Mesendoderm (in vitro differentiated cells): ENCODE measurements around the gene DLK2.

Experiments used
- DNase-seq: peaks from one replicate; pipeline ENCODE4 v3.0.0; 2013
- H2AK5ac ChIP-seq: 2 replicates; pipeline ENCODE4 v1.6.1; 2013; ENCODE audit warnings: low read length, inconsistent platforms
- H2BK120ac ChIP-seq: 2 replicates; pipeline ENCODE4 v1.6.1; 2013; ENCODE audit warnings: low read depth, mild to moderate bottlenecking, low read length, moderate library complexity, mixed read lengths
- H2BK15ac ChIP-seq: replicated peaks from 2 replicates; pipeline ENCODE4 v1.6.1; 2013; ENCODE audit warnings: low read depth, mild to moderate bottlenecking, moderate library complexity
- H2BK5ac ChIP-seq: 2 replicates; pipeline ENCODE4 v1.6.1; 2013; ENCODE audit warnings: low read length, inconsistent platforms
- H3K18ac ChIP-seq: 2 replicates; pipeline ENCODE4 v1.6.1; 2013; ENCODE audit warnings: mild to moderate bottlenecking, low read length, mixed read lengths
- H3K23ac ChIP-seq: one replicate; pipeline ENCODE4 v1.6.1; 2013; ENCODE audit warnings: low read length
- H3K27ac ChIP-seq: 2 replicates; pipeline ENCODE4 v1.5.1; 2013; ENCODE audit warnings: low read depth, mild to moderate bottlenecking, inconsistent platforms, low read length, moderate library complexity
- H3K27me3 ChIP-seq: 2 replicates; pipeline ENCODE4 v1.6.1; 2013; ENCODE audit warnings: low read length, control low read depth, mild to moderate bottlenecking, inconsistent platforms; ENCODE audit not compliant: insufficient read depth, poor library complexity
- H3K36me3 ChIP-seq: 2 replicates; pipeline ENCODE4 v1.6.1; 2013; ENCODE audit warnings: low read length, inconsistent platforms; ENCODE audit not compliant: control insufficient read depth, insufficient read depth
- H3K4ac ChIP-seq: one replicate; pipeline ENCODE4 v1.6.1; 2013; ENCODE audit warnings: low read depth, mild to moderate bottlenecking, low read length, moderate library complexity
- H3K4me1 ChIP-seq: 2 replicates; pipeline ENCODE4 v1.6.1; 2013; ENCODE audit warnings: low read depth, low read length, inconsistent platforms; ENCODE audit not compliant: control insufficient read depth
- H3K4me2 ChIP-seq: 2 replicates; pipeline ENCODE4 v1.6.1; 2013; ENCODE audit warnings: low read length
- H3K4me3 ChIP-seq: 2 replicates; pipeline ENCODE4 v1.5.1; 2013; ENCODE audit warnings: mild to moderate bottlenecking, low read length
- H3K56ac ChIP-seq: one replicate; pipeline ENCODE4 v1.6.1; 2013; ENCODE audit warnings: low read length
- H3K79me1 ChIP-seq: 2 replicates; pipeline ENCODE4 v1.6.1; 2013; ENCODE audit warnings: low read length, inconsistent platforms
- H3K79me2 ChIP-seq: 2 replicates; pipeline ENCODE4 v1.6.1; 2013; ENCODE audit warnings: mild to moderate bottlenecking, low read length; ENCODE audit not compliant: control insufficient read depth, insufficient read depth
- H3K9ac ChIP-seq: 2 replicates; pipeline ENCODE4 v1.6.1; 2013; ENCODE audit warnings: low read length, inconsistent platforms
- H4K5ac ChIP-seq: one replicate; pipeline ENCODE4 v1.6.1; 2013; ENCODE audit warnings: low read length
- H4K8ac ChIP-seq: one replicate; pipeline ENCODE4 v1.6.1; 2013; ENCODE audit warnings: low read depth, mild to moderate bottlenecking, control low read depth, low read length, moderate library complexity
- WGBS: extraction: QIAGEN DNeasy Blood & Tissue Kit; methylation state at CpG from one replicate; pipeline ENCODE4 v1.1.7; 2013; ENCODE audit warnings: low lambda C conversion rate, missing lambda C conversion rate; ENCODE audit not compliant: insufficient coverage; ENCODE audit errors: extremely low coverage; 5-methylcytosine and 5-hydroxymethylcytosine counted together

DLK2 gene

GRCh38 chr6:43434001-43434840, 21.1 kb downstream of the DLK2 start:
- H4K8ac ChIP-seq, result no peak overlapping the region

DNA sequence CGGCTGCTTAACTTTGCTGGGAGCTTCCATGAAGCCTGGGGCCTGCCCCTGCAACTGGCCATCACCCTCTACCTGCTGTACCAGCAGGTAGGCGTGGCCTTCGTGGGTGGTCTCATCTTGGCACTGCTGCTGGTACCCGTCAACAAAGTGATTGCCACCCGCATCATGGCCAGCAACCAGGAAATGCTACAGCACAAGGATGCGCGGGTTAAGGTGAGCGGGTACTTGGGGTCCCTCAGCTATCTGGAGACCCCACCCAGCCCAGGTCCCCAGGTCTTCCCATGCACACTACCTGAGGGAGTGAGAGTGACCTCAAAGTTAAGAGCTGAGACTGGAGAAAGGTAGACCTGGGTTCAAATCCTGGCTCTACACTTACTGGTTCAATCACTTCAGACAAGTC, 22.2 kb downstream of the DLK2 start:
- H4K8ac ChIP-seq, result no peak overlapping the region
- H2BK120ac ChIP-seq, result no peak overlapping the region
- H3K4me1 ChIP-seq, result peaks cover 5% of the 10 kb centered on the region
- peak overlapping the region; percentile 18 for H3K23ac ChIP-seq
- no peak overlapping the region for H3K4ac ChIP-seq
- H3K18ac ChIP-seq, result no peak overlapping the region
- no peak overlapping the region for H2BK5ac ChIP-seq
- peaks cover 2% of the 10 kb centered on the region for H3K79me1 ChIP-seq
- H3K4me3 ChIP-seq, result no peak overlapping the region
- no peak for DNase-seq
- no CpG with 5 or more reads among the region's 8 CpGs for WGBS
- H3K27ac ChIP-seq, result no peak overlapping the region
- H3K56ac ChIP-seq, result no peak overlapping the region
- H3K79me2 ChIP-seq, result no peaks in the 10 kb centered on the region
- H3K36me3 ChIP-seq, result no peaks in the 10 kb centered on the region
- H4K5ac ChIP-seq, result no peak overlapping the region
- H2BK15ac ChIP-seq, result no peak overlapping the region
- H2AK5ac ChIP-seq, result no peak overlapping the region
- H3K4me2 ChIP-seq, result no peak overlapping the region
- H3K9ac ChIP-seq, result no peak overlapping the region
- H3K27me3 ChIP-seq, result no peaks in the 10 kb centered on the region

More at GRCh38 chr6:43434001-43434840, 21.1 kb downstream of the DLK2 start:
- no peaks in the 10 kb centered on the region for H3K27me3 ChIP-seq
- no peak for DNase-seq
- H3K36me3 ChIP-seq, result no peaks in the 10 kb centered on the region
- H3K4me2 ChIP-seq, result no peak overlapping the region
- H3K79me1 ChIP-seq, result no peaks in the 10 kb centered on the region
- H2AK5ac ChIP-seq, result no peak overlapping the region
- no peak overlapping the region for H2BK15ac ChIP-seq
- H3K18ac ChIP-seq, result no peak overlapping the region
- H2BK120ac ChIP-seq, result no peak overlapping the region
- no peaks in the 10 kb centered on the region for H3K4me1 ChIP-seq
- no peak overlapping the region for H3K27ac ChIP-seq
- no peaks in the 10 kb centered on the region for H3K79me2 ChIP-seq
- no peak overlapping the region for H3K4me3 ChIP-seq
- H3K56ac ChIP-seq, result no peak overlapping the region
- H3K4ac ChIP-seq, result no peak overlapping the region
- no peak overlapping the region for H3K9ac ChIP-seq
- H4K5ac ChIP-seq, result no peak overlapping the region
- no peak overlapping the region for H2BK5ac ChIP-seq
- no peak overlapping the region for H3K23ac ChIP-seq
- no CpG with 5 or more reads among the region's 15 CpGs for WGBS

DNA sequence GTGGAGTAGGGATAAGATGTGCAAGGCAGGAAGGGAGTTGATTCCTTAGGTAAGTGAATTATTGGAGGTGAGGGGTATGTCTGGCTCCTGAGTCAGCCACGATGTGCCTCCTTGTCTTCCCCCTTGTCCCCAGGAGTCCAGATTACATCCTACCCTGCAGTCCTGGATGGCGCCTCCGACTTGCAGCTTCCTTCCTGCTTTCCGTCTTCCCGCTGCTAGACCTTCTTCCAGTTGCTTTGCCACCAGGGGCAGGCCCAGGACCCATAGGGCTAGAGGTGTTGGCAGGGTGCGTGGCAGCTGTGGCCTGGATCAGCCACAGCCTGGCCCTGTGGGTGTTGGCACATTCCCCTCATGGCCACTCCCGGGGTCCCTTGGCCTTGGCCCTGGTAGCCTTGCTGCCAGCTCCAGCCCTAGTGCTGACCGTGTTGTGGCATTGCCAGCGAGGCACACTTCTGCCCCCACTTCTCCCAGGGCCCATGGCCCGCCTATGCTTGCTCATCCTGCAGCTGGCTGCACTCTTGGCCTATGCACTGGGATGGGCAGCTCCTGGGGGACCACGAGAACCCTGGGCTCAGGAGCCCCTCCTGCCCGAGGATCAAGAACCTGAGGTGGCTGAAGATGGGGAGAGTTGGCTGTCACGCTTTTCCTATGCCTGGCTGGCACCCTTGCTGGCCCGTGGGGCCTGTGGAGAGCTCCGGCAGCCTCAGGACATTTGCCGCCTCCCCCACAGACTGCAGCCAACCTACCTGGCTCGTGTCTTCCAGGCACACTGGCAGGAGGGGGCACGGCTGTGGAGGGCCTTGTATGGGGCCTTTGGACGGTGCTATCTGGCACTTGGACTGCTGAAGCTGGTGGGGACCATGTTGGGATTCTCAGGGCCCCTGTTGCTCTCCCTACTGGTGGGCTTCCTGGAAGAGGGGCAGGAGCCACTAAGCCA, 23.1 kb downstream of the DLK2 start:
- Histone ChIP-seq H4K5ac (no peak overlapping the region), H3K4me3 (no peak overlapping the region), H3K56ac (no peak overlapping the region), H3K23ac (no peak overlapping the region), H2BK15ac (no peak overlapping the region), H2BK5ac (no peak overlapping the region), H3K79me2 (no peaks in the 10 kb centered on the region), H3K27me3 (no peaks in the 10 kb centered on the region), H3K4ac (no peak overlapping the region), H3K18ac (no peak overlapping the region), H3K36me3 (no peaks in the 10 kb centered on the region), H3K4me1 (peaks cover 5% of the 10 kb centered on the region), H3K9ac (no peak overlapping the region), H4K8ac (no peak overlapping the region), H3K27ac (no peak overlapping the region), H3K79me1 (peaks cover 2% of the 10 kb centered on the region), H2AK5ac (no peak overlapping the region), H3K4me2 (no peak overlapping the region), H2BK120ac (no peak overlapping the region)
- no CpG with 5 or more reads among the region's 19 CpGs for WGBS
- no peak for DNase-seq

GRCh38 chr6:43428874-43429273, 26.5 kb downstream of the DLK2 start:
- Histone ChIP-seq H2BK5ac (no peak overlapping the region), H3K18ac (no peak overlapping the region), H3K23ac (no peak overlapping the region), H2AK5ac (no peak overlapping the region), H3K4ac (no peak overlapping the region), H3K4me2 (peak overlapping the region; percentile 73), H3K27me3 (no peaks in the 10 kb centered on the region), H3K56ac (peak overlapping the region; percentile 50), H2BK120ac (no peak overlapping the region), H3K9ac (peak overlapping the region; percentile 100), H4K8ac (no peak overlapping the region), H2BK15ac (no peak overlapping the region), H3K27ac (no peak overlapping the region), H3K4me1 (peaks cover 5% of the 10 kb centered on the region), H4K5ac (no peak overlapping the region), H3K36me3 (no peaks in the 10 kb centered on the region), H3K79me2 (no peaks in the 10 kb centered on the region), H3K4me3 (no peak overlapping the region), H3K79me1 (peaks cover 2% of the 10 kb centered on the region)
- no peak for DNase-seq
- WGBS, result no CpG with 5 or more reads among the region's 3 CpGs

- DNase-seq, result no peak
- H3K27me3 ChIP-seq, result no peaks in the 10 kb centered on the region
Measured at GRCh38 chr6:43428112-43428570, 27.2 kb downstream of the DLK2 start.

More at GRCh38 chr6:43428112-43428570, 27.2 kb downstream of the DLK2 start:
- Histone ChIP-seq H3K23ac (no peak overlapping the region), H2AK5ac (no peak overlapping the region), H3K4ac (no peak overlapping the region), H3K36me3 (no peaks in the 10 kb centered on the region), H4K8ac (no peak overlapping the region), H3K79me1 (peaks cover 2% of the 10 kb centered on the region), H2BK5ac (no peak overlapping the region), H3K4me1 (peaks cover 5% of the 10 kb centered on the region), H2BK120ac (no peak overlapping the region), H3K18ac (no peak overlapping the region), H2BK15ac (no peak overlapping the region), H3K79me2 (no peaks in the 10 kb centered on the region), H3K27ac (peak overlapping the region; percentile 34), H3K56ac (peak overlapping the region; percentile 100), H4K5ac (no peak overlapping the region), H3K4me2 (peak overlapping the region; percentile 73), H3K4me3 (peak overlapping the region; percentile 98), H3K9ac (peak overlapping the region; percentile 100)
- WGBS, result no CpG with 5 or more reads among the region's 12 CpGs
